NB4 (cell line): ENCODE data around the gene MAJIN.

Experiments used
- CTCF ChIP-seq: IDR thresholded peaks from one replicate; pipeline ENCODE4 v1.5.1; 2012; ENCODE audit warnings: low read depth, low read length
- MAX ChIP-seq: IDR thresholded peaks from 2 replicates; pipeline ENCODE4 v1.6.1; 2011; ENCODE audit warnings: low read depth, low read length
- MYC ChIP-seq: IDR thresholded peaks from 2 replicates; pipeline ENCODE4 v1.6.1; 2011; ENCODE audit warnings: low read depth, low read length

GRCh38 chr11:64917663-64917995, 54.3 kb downstream of the MAJIN start:
- TF ChIP-seq CTCF (no peak), MAX (no peak), MYC (no peak)
